ENCODE data around the gene SEMG1.

DNA sequence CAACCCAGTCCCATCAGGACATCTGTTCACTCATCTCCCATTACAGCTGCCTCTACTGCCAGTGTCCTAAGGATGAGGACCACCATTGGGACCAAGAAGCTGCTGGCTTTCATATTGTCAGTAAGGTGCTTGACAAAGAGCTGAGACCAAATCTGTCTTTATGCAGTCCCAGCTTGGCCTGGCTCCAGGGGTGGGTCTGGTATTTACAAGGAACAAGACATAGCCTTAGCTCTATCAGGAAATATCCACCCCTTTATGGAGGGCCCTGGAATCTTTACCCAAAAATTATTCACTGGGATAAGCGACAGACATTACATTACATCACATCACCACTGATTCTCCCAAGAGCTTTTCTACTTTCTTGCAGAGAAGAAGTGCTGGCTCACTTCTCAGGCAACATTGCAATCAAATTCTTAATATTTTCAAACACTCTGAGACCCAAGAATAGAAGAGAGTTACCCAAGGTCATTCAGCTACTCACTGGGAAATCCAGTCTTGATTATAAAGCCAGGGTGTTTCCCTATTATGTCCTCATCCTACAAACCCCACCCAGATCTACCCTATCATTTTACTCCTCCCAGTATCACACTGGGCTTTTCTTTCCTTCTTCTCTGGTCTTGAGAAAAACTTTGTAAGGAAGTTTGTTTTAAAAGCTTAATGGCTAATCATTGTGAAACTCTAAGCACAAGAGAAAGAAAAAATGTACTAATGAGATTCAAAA lies 43.6 kb upstream of the SEMG1 start:
- TF ChIP-seq POLR2AphosphoS5 (IDR thresholded peaks at IDR 0.05) (no peak), POLR2A (IDR thresholded peaks at IDR 0.05; ENCODE audit: low read depth) (no peak)
